ENCODE results near the gene NPC1.

The NPC1 gene

GRCh38 chr18:23556145-23556780 is 30.0 kb downstream of the NPC1 start:
- TF ChIP-seq TAF1 (IDR thresholded peaks at IDR 0.05; ENCODE audit: borderline replicate concordance, low read depth, low read length) (no peak), POLR2A (IDR thresholded peaks at IDR 0.05; ENCODE audit: low read depth, low read length) (no peak), POLR2AphosphoS5 (IDR thresholded peaks at IDR 0.05; ENCODE audit: low read depth, low read length) (no peak)
- no peak for DNase-seq (ENCODE audit: insufficient read length)
- FAIRE-seq = no peak

- DNase-seq (ENCODE audit: insufficient read length) = no peak
- TF ChIP-seq TAF1 (IDR thresholded peaks at IDR 0.05; ENCODE audit: borderline replicate concordance, low read depth, low read length) (no peak), POLR2AphosphoS5 (IDR thresholded peaks at IDR 0.05; ENCODE audit: low read depth, low read length) (no peak), POLR2A (IDR thresholded peaks at IDR 0.05; ENCODE audit: low read depth, low read length) (no peak)
- no peak for FAIRE-seq
Measured at GRCh38 chr18:23553887-23554286, 32.4 kb downstream of the NPC1 start.

GRCh38 chr18:23552505-23552904 is 33.8 kb downstream of the NPC1 start:
- FAIRE-seq (no peak), DNase-seq (ENCODE audit: insufficient read length) (no peak)
- no peak for TF ChIP-seq POLR2AphosphoS5 (IDR thresholded peaks at IDR 0.05; ENCODE audit: low read depth, low read length)
- TF ChIP-seq POLR2A (IDR thresholded peaks at IDR 0.05; ENCODE audit: low read depth, low read length) = no peak
- no peak for TF ChIP-seq TAF1 (IDR thresholded peaks at IDR 0.05; ENCODE audit: borderline replicate concordance, low read depth, low read length)

- FAIRE-seq = no peak
- no peak for TF ChIP-seq POLR2A (IDR thresholded peaks at IDR 0.05; ENCODE audit: low read depth, low read length)
- TF ChIP-seq TAF1 (IDR thresholded peaks at IDR 0.05; ENCODE audit: borderline replicate concordance, low read depth, low read length) = no peak
- TF ChIP-seq POLR2AphosphoS5 (IDR thresholded peaks at IDR 0.05; ENCODE audit: low read depth, low read length) = no peak
- DNase-seq (ENCODE audit: insufficient read length) = no peak
Measured at GRCh38 chr18:23551978-23552377, 34.3 kb downstream of the NPC1 start.

- FAIRE-seq (no peak), DNase-seq (ENCODE audit: insufficient read length) (no peak)
- TF ChIP-seq TAF1 (IDR thresholded peaks at IDR 0.05; ENCODE audit: borderline replicate concordance, low read depth, low read length) (no peak), POLR2AphosphoS5 (IDR thresholded peaks at IDR 0.05; ENCODE audit: low read depth, low read length) (no peak), POLR2A (IDR thresholded peaks at IDR 0.05; ENCODE audit: low read depth, low read length) (no peak)
Measured at GRCh38 chr18:23550898-23551297, 35.4 kb downstream of the NPC1 start.

GRCh38 chr18:23548719-23549118 is 37.6 kb downstream of the NPC1 start:
- no peak for DNase-seq (ENCODE audit: insufficient read length)
- TF ChIP-seq TAF1 (IDR thresholded peaks at IDR 0.05; ENCODE audit: borderline replicate concordance, low read depth, low read length) (no peak), POLR2AphosphoS5 (IDR thresholded peaks at IDR 0.05; ENCODE audit: low read depth, low read length) (no peak), POLR2A (IDR thresholded peaks at IDR 0.05; ENCODE audit: low read depth, low read length) (no peak)
- no peak for FAIRE-seq

- no peak for TF ChIP-seq POLR2AphosphoS5 (IDR thresholded peaks at IDR 0.05; ENCODE audit: low read depth, low read length)
- TF ChIP-seq POLR2A (IDR thresholded peaks at IDR 0.05; ENCODE audit: low read depth, low read length) = no peak
- TF ChIP-seq TAF1 (IDR thresholded peaks at IDR 0.05; ENCODE audit: borderline replicate concordance, low read depth, low read length) = no peak
- FAIRE-seq = no peak
- no peak for DNase-seq (ENCODE audit: insufficient read length)
Measured at GRCh38 chr18:23548275-23548674, 38.0 kb downstream of the NPC1 start.

- FAIRE-seq = no peak
- no peak for DNase-seq (ENCODE audit: insufficient read length)
- TF ChIP-seq TAF1 (IDR thresholded peaks at IDR 0.05; ENCODE audit: borderline replicate concordance, low read depth, low read length) (no peak), POLR2A (IDR thresholded peaks at IDR 0.05; ENCODE audit: low read depth, low read length) (no peak), POLR2AphosphoS5 (IDR thresholded peaks at IDR 0.05; ENCODE audit: low read depth, low read length) (no peak)
Measured at GRCh38 chr18:23547846-23548245, 38.5 kb downstream of the NPC1 start.

- TF ChIP-seq POLR2AphosphoS5 (IDR thresholded peaks at IDR 0.05; ENCODE audit: low read depth, low read length) (no peak), POLR2A (IDR thresholded peaks at IDR 0.05; ENCODE audit: low read depth, low read length) (no peak), TAF1 (IDR thresholded peaks at IDR 0.05; ENCODE audit: borderline replicate concordance, low read depth, low read length) (no peak)
- FAIRE-seq (no peak), DNase-seq (ENCODE audit: insufficient read length) (no peak)
Measured at GRCh38 chr18:23547306-23547705, 39.0 kb downstream of the NPC1 start.

GRCh38 chr18:23545247-23545789 is 41.0 kb downstream of the NPC1 start:
- FAIRE-seq (no peak), DNase-seq (ENCODE audit: insufficient read length) (no peak)
- no peak for TF ChIP-seq POLR2AphosphoS5 (IDR thresholded peaks at IDR 0.05; ENCODE audit: low read depth, low read length)
- TF ChIP-seq POLR2A (IDR thresholded peaks at IDR 0.05; ENCODE audit: low read depth, low read length) = no peak
- no peak for TF ChIP-seq TAF1 (IDR thresholded peaks at IDR 0.05; ENCODE audit: borderline replicate concordance, low read depth, low read length)

GRCh38 chr18:23542461-23542860 is 43.8 kb downstream of the NPC1 start:
- no peak for DNase-seq (ENCODE audit: insufficient read length)
- FAIRE-seq = no peak
- TF ChIP-seq POLR2AphosphoS5 (IDR thresholded peaks at IDR 0.05; ENCODE audit: low read depth, low read length) (no peak), POLR2A (IDR thresholded peaks at IDR 0.05; ENCODE audit: low read depth, low read length) (no peak), TAF1 (IDR thresholded peaks at IDR 0.05; ENCODE audit: borderline replicate concordance, low read depth, low read length) (no peak)

- no peak for FAIRE-seq
- TF ChIP-seq POLR2AphosphoS5 (IDR thresholded peaks at IDR 0.05; ENCODE audit: low read depth, low read length) = no peak
- TF ChIP-seq TAF1 (IDR thresholded peaks at IDR 0.05; ENCODE audit: borderline replicate concordance, low read depth, low read length) = no peak
- TF ChIP-seq POLR2A (IDR thresholded peaks at IDR 0.05; ENCODE audit: low read depth, low read length) = no peak
- no peak for DNase-seq (ENCODE audit: insufficient read length)
Measured at GRCh38 chr18:23541349-23542093, 44.8 kb downstream of the NPC1 start.
